GM18507 (cell line): Measurements from ENCODE around the gene CCDC51.

Experiments used
- DNase-seq: peaks from one replicate; pipeline ENCODE4 v3.0.0; 2011; ENCODE audit warnings: low read depth; ENCODE audit not compliant: insufficient read length; ENCODE audit errors: extremely low spot score
- FAIRE-seq: peaks from 2 replicates; lab custom pipeline; 2011; peaks lifted over from hg19 to GRCh38; lab: Jason Lieb, UNC

The CCDC51 gene

GRCh38 chr3:48423883-48424695, 15.8 kb downstream of the CCDC51 start:
- FAIRE-seq (no peak), DNase-seq (no peak)

GRCh38 chr3:48423241-48423882, 16.6 kb downstream of the CCDC51 start:
- DNase-seq, result no peak
- no peak for FAIRE-seq

- no peak for DNase-seq
- FAIRE-seq, result no peak
Observed at GRCh38 chr3:48422681-48423080, 17.2 kb downstream of the CCDC51 start.

DNA sequence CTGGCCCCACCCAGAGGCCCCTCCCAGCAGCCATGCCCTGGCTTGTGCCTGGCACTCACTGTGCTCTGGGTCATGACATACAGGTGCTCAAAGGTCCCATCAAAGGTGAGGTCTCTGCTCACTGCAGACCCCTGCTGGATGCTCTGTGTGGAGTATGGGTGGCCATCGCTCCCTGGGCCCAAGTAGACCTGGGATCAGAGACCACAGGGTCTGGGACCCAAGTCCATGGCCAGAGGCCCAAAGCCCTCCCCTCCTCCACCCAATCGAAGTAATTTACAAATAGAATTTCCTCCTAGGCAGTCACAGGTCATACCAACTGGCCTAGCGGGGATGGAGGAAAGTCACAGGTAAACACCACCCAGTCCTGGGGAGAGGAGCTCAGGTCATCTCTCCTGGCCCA, 17.6 kb downstream of the CCDC51 start:
- FAIRE-seq (no peak), DNase-seq (no peak)

DNA sequence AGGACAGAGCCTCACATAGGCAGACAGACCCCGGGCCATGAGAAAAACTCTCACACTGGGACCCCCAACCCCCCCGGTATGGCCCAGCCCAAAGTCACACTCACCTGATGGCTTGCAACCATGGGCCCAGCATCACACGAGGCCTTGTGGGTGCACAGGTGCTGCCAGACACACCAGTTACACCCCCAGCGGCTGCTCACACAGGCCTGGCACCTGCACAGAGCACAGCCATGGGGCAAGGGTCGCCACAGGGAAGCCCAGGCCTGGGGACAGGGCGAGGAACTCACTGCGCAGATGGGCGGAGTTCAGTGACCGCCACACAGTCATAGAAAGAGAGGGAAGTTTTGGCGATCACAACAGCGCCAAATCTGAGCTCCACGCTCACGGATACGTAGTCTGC, 19.4 kb downstream of the CCDC51 start:
- DNase-seq (no peak), FAIRE-seq (no peak)

DNA sequence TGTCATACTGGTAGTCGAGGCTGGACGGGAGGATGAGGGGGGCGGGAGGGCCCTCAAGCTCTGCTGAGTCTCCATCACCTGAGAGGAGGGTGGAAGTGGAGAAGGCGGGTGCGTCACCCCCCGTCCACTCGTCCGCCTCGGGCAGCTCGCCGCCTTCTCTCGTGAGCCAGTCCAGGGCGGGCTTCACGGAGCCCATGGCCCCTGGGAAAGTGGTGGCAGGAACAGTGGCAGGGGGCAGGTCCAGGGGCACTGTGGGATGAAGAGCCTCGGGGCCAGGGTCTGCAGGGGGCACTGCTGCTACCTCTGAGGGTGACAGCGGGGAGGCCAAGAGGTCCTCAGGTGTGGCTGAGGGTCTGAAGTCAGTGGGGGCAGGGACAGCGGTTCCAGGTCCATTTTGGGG, 20.3 kb downstream of the CCDC51 start:
- FAIRE-seq, result no peak
- DNase-seq, result no peak

DNA sequence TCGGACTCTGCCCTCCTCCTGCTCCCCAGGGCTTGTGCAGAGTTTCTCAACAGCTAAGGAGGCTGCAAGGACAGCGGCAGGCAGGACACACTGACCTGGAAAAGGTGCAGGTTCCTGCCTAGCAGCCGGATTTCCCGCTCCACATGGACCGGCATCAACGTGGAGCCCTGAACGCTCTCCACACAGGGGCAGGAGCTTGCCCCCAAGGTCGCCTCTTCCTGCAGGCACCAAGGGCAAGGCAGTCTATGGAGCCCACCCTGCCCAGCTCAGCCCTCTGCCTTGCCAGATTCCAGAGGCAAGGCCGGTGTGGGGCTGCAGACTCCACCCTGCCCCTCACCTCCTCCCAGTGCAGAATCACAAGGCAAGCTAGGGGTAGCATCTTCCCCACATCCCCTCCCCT, 20.8 kb downstream of the CCDC51 start:
- FAIRE-seq (no peak), DNase-seq (no peak)

GRCh38 chr3:48418651-48419050, 21.3 kb downstream of the CCDC51 start:
- no peak for FAIRE-seq
- no peak for DNase-seq

GRCh38 chr3:48418140-48418539, 21.8 kb downstream of the CCDC51 start:
- DNase-seq, result no peak
- no peak for FAIRE-seq

GRCh38 chr3:48417529-48418108, 22.3 kb downstream of the CCDC51 start:
- DNase-seq, result no peak
- no peak for FAIRE-seq

DNA sequence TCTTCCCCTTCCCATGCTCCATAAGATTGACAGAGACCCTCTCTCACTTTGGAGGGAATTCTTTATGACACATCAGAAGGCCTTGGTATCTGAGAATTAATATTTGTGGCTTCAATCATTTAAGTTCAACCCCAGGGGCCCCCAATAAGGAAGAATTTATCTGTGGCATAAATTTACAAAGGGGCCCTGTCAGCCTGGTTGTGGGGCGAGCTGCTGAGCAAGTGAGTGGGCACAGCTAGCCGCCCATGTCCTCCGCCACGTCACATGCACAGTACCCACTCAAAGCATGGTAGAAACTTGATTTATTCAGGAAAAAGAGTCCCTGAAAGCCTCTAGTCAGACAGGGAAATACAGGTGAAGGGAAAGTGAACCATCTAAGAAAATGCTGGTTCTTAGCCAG, 23.4 kb downstream of the CCDC51 start:
- no peak for FAIRE-seq
- no peak for DNase-seq

- DNase-seq, result no peak
- no peak for FAIRE-seq
Observed at GRCh38 chr3:48416091-48416505, 23.8 kb downstream of the CCDC51 start.

DNA sequence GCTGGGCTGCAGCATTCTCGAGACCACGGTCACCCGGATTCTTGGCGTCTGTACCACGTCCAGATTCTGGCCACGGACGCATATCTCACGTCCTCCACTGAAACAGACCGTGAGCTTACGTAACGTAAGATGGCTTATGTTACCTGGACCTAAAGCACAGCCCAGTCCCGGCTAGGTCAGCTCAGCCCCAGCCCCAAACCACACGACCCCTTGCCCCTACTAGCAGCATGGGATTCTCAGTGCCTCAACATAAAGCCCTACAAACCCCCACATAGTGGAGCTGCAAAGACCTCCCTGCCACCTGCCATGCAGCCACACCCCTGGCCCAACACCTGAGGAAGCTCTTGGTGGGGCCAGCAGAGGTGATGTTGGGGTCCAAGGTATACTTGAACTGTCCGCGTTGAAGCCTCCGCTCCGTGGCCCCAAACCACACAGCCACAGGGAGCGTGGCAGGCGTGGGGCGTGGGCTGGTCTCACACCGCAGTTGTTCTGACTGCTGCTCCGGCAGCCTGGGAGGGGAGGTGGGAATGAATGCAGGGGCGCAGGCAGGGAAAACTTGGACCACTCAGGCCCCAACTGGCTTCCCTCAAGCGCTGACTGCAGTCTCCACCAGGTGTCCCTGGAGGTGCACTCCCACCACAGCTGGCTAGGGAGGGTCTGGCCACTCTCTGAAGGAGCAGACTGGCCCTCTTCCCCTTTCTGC, 24.5 kb downstream of the CCDC51 start:
- no peak for DNase-seq
- FAIRE-seq, result no peak

- FAIRE-seq, result no peak
- DNase-seq, result no peak
Observed at GRCh38 chr3:48414376-48415250, 25.3 kb downstream of the CCDC51 start.

DNA sequence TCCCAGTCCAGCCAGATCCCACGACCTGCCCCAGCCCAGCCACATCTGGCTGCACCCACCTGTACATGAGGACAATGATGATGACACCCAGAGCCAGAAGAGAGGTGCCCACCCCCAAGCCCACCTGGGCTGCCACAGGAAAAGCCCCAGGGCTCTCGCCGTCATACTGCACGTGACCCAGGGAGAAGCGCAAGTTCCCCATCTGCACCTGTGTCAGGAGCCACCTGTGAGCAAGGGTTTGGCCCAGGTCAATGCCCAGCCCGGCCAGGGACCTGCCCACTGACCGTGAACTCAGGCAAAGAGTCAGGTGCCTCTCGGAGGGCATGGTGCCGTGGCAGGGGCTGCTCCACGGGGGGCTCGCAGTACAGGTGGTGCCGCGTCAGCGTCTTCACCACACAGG, 26.3 kb downstream of the CCDC51 start:
- FAIRE-seq, result no peak
- no peak for DNase-seq

- FAIRE-seq (no peak), DNase-seq (no peak)
Observed at GRCh38 chr3:48413086-48413485, 26.8 kb downstream of the CCDC51 start.

- no peak for DNase-seq
Observed at GRCh38 chr3:48412375-48413001, 27.4 kb downstream of the CCDC51 start.

GRCh38 chr3:48411606-48412374, 28.1 kb downstream of the CCDC51 start:
- FAIRE-seq, result no peak
- DNase-seq, result no peak

More at GRCh38 chr3:48412375-48413001, 27.4 kb downstream of the CCDC51 start:
- no peak for FAIRE-seq
